ENCODE results near the gene INPP5E. TPM values are rescaled to one million over a fixed set of nuclear protein-coding genes. Genes with fewer than 3 reads are reported as not detected.

INPP5E gene
- total RNA-seq, 8 experiments from 2014 or later, result 4.5 to 11.1 (median 8.6) TPM

Other genes with a start within 250 kb of the INPP5E start
- gene LHX3, start 234.7 kb downstream of the INPP5E start, total RNA-seq, result 1 to 10 TPM in 4 of 8 experiments, under 1 TPM in 3, not detected in 1; 0.18 to 9.9 (median 3.8) TPM
- 10 to 100 TPM; 10.3 to 17.8 (median 15.1) TPM for gene QSOX2, start 194.0 kb downstream of the INPP5E start, total RNA-seq
- 1 to 10 TPM in 1 of 8 experiments, under 1 TPM in 7; 0.07 to 1.2 (median 0.19) TPM for gene CCDC187, start 135.8 kb downstream of the INPP5E start, total RNA-seq
- 10 to 100 TPM; 10.3 to 40.8 (median 28.9) TPM for gene GPSM1, start 112.3 kb downstream of the INPP5E start, total RNA-seq
- gene DNLZ, start 76.1 kb downstream of the INPP5E start, total RNA-seq, result 10 to 100 TPM in 7 of 8 experiments, 1 to 10 TPM in 1; 6.8 to 17.3 (median 13.5) TPM
- 1 to 10 TPM in 5 of 8 experiments, under 1 TPM in 3; 0.46 to 3.5 (median 1.9) TPM for gene CARD9, start 66.2 kb downstream of the INPP5E start, total RNA-seq
- 10 to 100 TPM in 2 of 8 experiments, 1 to 10 TPM in 6; 4.0 to 14.1 (median 7.3) TPM for gene SNAPC4, start 39.7 kb downstream of the INPP5E start, total RNA-seq
- 10 to 100 TPM; 15.9 to 97.7 (median 29.6) TPM for gene ENTR1, start 29.2 kb downstream of the INPP5E start, total RNA-seq
- gene PMPCA, start 29.2 kb downstream of the INPP5E start, total RNA-seq, result 100 to 1,000 TPM in 1 of 8 experiments, 10 to 100 TPM in 7; 29.4 to 101 (median 46.4) TPM
- gene SEC16A, start 43.2 kb upstream of the INPP5E start, total RNA-seq, result 10 to 100 TPM; 21.8 to 59.1 (median 35.0) TPM
- 10 to 100 TPM in 7 of 8 experiments, 1 to 10 TPM in 1; 4.9 to 57.7 (median 17.6) TPM for gene NOTCH1, start 106.2 kb upstream of the INPP5E start, total RNA-seq
- 10 to 100 TPM in 3 of 8 experiments, 1 to 10 TPM in 1, under 1 TPM in 4; 0.50 to 21.9 (median 4.7) TPM for gene EGFL7, start 223.1 kb upstream of the INPP5E start, total RNA-seq
- gene AGPAT2, start 247.6 kb upstream of the INPP5E start, total RNA-seq, result 10 to 100 TPM in 2 of 8 experiments, 1 to 10 TPM in 6; 1.5 to 19.7 (median 4.6) TPM

All from motor neuron (in vitro differentiated cells).